GF-D8 (cell line): ENCODE results near the gene MBNL2.

ENCODE experiments used
- DNase-seq: peaks from one replicate; lab custom pipeline; 2025; lab: John Stamatoyannopoulos, UW

Gene MBNL2

DNA sequence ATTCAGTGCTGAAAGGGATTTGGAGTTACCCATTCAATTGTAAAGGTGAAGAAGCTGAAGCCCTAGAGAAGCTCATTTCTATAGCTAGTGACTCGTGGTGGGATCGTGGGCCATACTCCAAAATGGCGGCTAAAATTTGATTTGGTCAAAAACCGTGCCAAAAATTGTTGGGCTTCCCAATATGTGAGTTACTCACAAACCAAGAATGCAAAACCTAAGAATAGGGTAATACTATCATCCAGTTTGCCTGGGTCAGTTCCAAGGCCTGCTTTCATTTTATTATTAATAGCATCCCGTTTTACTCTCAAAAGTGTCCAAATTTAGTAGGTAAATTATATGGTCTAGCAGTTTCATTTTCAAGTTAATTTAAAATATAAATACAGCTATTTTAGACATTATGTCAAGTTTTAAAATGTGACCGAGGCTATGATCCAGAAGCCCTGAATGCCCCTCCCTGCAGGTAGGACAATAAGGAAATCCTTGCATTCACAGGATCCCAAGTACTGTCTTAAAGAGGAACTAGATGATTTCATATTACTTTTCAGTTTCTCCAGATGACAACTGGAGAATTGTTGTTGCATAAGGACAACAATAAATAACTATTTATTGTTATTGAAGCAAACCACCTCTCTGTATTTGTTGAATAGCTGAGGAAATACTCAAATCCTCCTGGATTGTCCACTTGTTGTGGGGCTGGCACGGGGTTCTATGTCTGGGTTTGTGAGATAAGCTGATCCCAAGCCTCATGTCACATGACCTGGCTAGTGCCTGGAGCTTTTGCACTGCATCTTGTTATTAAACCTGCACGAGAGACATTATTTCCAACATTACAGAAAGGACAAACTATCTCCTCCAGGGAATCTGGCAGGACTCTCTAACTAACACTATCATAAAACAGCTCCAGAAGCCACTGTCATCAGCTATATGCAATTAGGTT is 200.3 kb downstream of the MBNL2 start:
- no peak for DNase-seq

DNA sequence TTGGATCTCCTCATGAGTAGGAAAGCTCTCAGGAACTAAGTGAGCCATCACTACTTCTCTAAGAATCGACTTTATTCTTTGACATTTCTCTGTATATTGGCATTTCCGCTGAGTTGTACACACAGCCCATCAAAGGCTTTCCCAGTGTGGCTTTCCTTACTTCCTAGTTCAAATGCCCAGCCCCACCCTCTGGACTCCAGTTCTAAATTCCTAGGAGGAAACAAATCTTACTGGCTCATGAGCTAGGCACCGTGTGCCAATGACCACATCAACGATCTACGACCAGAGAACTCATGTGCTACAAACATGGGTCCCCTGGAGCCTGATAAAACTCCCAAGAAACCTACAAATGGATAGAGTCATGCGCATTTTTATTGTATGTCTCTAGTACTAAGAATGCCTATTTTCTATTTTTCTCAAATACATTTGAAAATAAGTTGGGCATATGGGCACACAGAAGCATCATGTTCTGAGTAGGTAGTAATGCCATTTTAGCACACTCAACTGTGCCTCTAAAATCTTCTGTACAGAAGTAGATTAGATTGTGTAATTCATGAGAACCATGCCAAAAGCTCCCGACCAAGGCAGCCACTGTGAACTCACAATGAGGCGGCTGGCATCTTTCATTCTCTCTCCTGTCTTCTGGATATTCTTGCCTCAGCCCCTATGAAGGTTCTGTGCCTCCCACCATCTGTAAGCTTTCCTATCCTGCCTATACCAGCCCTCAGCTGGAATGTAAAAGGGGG is 201.3 kb downstream of the MBNL2 start:
- no peak for DNase-seq

DNA sequence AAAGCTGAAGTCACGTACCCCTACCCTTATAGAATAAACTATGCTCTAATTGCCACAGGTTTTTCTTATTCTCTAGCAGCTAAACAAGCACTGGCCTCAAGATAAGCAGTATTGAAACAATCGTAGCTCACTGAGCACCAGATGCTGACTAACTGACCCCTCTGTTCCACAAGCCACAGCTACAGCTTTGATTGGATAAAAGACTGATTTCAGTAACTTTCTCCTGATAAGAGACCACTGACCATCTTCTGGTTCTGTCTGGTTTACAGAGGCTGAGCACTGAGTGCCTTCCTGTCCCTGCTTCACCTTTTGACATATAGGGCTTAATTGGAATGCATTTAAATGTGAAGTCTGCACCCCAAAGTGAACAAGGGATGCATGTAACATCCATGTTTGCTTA is 203.5 kb downstream of the MBNL2 start:
- DNase-seq: no peak

DNA sequence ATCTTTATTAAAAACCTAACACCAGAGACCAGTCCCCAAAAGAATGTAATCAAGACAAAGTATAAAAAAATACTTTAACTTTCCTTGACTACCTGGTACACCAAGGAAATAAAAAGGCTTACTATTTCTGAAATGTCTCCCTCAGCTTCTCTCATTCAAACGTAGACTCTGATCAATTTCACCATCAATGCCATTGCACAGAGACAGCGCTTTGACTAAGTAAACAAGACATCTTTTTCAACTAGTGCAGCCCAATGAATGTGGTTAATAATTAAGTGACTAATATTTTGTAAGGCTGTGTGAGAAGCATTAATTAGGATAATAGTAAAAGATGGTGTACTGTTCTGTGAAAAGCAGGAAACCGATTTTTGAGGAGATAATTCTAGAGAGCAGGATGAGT is 204.6 kb downstream of the MBNL2 start:
- no peak for DNase-seq

DNA sequence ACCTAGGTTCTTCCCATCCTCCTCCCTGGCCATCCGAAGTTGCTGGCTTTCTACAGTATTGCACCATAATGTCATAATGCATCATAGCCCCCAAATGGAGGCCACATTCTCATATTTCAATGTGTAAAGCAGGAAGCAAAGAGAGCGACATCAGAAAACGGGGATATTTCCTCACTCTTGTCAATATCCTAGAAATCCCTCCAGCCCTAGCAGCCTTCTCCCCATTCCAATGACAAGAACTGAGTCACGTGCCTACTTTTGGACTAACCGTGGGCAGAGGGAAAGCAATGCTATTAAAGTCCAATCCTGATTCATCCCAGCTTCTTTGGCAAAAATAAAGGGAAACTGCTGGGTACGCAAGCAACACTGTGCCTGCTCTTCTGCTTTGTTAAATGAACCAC is 207.5 kb downstream of the MBNL2 start:
- no peak for DNase-seq

DNA sequence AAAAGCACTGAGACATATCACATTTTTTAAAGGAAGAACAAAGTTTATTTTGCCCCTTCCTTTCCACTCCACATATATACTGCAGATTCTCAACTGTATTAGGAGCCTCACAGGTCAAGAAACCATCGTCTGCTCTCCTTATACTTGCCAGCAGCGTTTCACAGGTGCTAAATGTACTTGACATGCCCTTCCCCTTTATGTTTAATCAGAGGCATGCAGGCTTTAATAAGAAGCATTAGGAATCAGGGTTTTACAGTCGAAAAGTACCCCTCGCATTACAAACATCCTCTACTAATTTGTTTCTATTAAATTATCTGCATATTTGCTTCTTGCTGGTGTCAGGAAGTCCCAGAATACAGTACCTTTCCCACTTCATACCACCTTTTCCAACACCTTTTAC is 208.2 kb downstream of the MBNL2 start:
- DNase-seq: no peak

DNA sequence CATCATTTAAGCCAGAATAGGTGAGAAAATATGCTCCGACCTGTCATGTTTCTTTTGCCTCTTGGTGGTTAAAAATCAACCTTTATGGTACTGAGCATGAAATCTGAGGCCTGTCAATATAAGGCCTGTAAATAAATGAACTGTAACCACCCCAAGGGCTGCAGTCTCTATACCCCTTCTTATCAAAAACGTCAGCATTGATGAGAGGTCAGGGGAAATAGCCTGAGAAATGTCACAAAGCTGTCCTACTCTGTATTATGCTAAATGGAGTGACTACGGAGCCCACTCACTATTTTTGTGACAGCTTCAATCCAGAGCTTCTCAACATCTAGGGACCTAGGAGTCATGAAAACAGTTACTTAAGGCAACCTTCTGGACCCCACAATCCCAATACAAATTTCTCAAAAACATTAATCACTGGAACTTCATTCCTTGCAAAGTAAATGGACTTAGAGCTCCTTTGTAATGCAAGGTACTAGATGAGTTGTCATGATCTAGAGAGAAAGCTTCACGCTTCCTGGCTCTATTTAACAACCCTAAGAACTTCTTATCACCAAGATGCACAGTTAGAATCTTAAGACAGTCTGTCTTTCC is 209.1 kb downstream of the MBNL2 start:
- no peak for DNase-seq

DNA sequence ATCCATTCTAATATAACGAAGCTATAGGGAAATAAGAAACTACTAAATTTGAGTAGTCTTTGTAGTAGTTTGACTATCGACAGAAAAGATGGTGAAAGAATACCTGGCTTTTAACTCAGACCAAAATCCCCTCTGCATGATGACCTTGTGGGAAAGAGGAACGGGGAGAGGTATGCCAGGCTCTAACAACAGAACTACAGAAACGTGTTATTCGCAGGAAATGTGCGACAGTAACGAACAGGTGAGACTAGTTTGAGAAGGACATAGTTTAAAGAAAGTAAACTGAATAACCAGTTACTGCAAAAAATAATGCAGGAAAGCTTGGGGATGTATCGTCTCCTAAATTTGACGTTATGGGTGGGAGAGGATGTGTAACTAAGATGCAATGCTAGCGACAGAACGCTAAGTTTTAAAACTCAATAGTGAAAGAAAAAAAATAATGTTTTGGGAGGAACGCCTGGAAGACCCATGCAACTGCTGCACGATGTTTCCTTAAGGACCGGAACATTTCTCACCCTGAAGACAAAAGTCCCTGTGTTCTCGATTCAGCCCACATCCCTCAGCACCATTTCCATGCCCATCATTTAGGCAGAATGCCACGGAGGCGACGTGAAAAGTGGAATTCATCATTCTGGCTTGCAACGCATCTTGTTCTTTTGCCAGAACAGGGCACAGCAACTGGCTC is 210.2 kb downstream of the MBNL2 start:
- DNase-seq: no peak

DNA sequence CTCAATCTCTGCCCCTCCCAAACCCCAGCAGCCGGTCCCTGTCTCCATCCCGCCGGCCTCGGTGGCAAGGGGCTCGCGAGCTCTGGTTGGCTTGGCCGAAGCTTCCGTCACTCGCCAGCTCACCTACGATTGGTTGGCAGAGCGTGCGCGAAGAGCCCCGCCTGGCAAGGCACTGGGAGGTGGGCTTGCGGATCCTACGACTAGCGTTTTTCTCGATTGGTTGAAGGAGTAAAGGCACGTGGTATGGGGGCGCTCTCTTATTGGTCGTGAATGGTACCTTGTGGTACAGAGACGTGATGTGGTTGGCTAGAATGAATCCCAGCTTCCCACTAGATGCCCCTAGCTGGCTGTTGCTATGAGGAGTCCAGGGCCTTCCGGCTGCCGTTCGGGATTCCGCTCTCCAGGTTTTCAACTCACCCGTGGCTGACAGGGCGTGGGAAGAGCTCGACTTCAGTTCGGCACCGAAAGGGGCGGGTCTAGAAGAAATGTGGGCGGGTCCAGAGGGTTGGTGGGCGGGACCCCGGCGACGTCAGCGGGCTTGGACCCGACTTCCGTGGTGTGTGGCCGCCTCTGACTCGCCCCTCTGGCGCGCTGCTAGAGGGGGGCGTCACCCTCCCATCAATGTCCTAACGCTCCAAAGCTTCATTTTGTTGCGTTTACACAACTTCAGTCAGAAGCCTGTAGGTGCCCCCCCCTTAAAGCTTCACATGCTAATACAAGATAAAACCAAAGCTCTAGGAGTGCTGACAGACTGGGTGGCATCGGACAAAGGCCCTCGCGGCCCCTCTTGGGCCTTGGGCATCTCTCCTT is 211.0 kb downstream of the MBNL2 start:
- DNase-seq: peak; percentile 100

DNA sequence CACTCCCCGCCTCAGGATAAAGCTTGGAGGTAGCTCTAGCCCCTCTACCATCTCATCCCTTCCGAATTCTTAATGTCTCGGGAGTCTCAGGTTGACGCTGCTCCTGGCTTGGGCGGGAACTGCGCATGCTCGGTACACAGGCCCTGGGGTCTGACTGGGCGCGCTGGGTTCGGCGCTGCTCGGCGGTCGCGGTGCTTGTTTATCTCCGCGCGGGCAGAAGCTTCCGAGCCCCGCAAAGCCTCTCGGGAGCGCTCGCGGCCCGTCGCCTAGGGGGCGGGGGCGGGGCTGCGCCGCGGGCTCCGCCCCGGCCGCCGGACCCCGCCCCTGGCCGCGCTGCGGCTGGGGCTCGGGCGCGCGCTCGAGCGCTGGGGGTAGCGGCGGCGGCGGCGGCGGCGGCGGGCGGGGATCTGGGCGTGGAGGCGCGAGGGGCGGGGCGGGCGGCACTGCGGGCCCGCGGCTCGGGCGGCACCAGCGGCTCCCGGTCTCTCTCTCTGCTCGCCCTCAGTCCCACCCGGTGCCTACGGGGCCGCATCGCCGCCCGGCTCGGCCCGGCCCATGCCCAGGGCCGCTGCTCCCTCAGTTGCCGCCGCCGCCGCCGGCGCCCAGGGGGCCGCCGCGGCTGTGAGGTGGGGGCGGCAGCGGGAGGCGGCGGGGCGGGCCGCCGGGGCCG is 211.7 kb downstream of the MBNL2 start, which contains the start of gene RAP2A:
Gene RAP2A (plus strand): TSS at position 443 of the 670 bp plus-strand sequence. CDS start 302 bp downstream, outside the sequence.
- DNase-seq: peak; percentile 80

DNA sequence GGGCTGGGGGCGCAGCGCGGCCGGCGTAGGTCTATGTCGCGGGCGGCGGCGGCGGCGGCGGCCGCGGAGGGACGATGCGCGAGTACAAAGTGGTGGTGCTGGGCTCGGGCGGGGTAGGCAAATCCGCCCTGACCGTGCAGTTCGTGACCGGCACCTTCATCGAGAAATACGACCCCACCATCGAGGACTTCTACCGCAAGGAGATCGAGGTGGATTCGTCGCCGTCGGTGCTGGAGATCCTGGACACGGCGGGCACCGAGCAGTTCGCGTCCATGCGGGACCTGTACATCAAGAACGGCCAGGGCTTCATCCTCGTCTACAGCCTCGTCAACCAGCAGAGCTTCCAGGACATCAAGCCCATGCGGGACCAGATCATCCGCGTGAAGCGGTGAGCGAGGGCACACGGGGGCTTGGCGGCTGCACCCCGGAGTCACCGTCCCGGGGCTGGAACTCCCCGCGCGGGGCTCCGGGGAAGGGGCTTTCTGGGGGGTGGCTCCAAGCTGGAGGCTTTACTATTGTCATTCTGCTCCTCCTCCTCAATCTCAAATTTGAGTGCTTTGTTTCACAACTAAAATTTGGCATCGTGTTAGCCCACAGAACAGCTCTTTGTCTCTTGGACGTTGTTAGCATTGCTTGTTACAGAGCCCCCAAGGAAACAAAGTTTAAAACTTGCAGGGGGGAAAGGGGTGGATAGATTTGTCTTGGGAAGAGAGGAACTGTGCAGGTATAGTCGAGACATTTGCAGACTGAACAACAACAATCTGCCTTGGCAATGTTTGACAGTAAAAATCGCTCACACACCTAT is 212.5 kb downstream of the MBNL2 start:
- DNase-seq: no peak

DNA sequence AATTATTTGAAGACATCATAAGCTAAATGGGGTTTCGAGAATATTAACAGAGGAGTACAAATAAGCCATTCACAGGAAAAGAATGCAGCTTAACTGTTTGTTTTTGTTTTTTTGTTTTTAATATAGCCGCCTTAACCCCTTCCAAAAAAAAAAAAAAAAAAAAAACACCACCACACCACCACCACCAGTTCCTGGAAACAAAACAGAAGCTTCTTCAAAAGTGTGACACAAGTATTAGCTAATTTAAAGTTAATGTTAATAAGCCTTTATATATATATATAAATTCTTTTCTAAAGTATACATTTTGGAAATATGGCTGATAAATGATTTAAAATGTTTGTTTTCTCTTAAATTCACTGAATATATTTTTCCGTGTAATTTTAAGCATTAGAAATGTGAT is 213.2 kb downstream of the MBNL2 start:
- DNase-seq: no peak

DNA sequence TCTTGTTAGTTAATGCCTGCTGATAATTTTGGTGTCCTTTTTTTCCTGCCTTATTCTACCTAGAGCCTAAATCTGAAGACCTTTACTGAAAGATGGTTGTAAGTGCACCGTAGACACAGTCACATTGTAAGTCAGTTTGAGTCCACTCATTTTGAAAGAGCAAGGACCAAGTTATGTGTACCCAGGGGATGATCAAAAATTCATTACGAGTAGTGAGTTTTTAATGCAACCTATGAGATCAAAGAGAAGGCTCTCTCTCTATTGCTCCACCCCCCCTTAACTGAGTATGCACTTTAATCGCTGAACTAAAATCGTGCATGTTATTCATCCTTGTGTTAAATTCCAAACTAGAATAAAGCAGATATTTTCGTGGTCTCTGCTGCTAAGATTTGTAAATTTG is 213.7 kb downstream of the MBNL2 start:
- no peak for DNase-seq

DNA sequence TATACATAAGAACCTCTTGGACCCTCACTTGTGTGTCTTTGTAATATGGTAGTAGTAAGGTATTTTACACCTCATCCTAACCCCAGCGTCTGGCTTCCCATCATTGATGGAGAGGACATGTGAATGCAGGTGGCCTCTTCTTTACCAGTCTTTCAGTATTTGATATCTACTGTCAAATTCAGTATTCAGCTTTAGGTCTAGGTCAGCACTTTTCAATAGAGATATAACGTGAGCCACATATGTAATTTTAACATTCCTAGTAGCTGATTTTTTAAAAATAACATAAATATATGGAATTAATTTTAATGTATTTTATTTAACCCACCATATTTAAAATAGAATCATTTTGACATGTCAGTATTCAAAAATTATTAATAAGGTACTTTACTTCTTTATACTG is 214.7 kb downstream of the MBNL2 start:
- DNase-seq: no peak

DNA sequence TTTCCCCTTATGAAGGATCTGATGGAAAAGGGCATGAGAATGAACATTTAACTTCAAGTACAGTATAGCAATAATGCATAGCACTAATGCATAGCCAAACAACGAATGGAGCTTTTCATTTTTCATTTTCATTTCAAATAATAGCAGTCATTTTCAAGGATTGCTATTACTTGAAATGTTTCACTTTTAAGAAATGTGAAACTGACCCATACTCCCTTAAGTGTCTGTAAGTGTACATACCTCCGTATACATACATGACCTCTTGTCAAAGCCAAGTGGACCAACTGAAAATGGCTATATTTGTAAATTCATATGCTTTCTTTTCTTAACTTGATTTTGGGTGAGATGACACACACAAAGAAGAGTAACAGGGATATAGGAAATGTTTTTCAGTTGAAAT is 215.6 kb downstream of the MBNL2 start:
- DNase-seq: no peak

DNA sequence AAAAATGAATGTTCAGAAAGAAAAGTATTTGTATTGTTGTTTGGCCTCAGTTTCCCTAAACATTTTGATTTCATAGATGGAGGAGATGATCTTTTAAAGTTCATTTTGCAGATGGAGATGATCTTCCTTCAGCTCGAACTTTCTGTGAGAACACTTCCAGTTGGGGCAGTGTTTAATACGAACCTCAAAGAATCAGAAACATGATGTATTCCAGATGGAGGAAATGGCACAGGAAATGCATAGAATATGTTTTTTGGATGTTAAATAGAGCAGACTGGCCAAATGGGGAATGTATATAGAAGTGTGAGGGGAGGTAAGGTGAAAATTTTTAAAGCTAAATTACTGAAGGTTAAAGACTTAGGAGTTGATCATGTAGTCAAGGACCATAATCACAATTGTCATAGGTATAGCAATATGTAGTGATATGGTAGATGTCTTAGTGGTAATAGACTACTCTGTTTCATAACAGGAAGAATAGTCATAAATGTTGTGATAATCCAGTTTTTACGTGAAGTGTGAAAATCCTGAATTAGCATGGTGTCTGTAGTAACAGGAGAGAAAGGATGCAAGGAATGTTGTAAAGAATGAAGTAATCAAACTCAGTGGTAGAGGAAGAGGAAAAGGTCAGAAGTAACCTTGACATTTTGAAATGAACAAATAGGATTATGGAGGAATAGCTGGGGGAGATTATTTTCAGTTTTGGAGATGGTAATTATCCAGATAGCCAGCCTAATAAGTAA is 216.9 kb downstream of the MBNL2 start:
- DNase-seq: no peak

DNA sequence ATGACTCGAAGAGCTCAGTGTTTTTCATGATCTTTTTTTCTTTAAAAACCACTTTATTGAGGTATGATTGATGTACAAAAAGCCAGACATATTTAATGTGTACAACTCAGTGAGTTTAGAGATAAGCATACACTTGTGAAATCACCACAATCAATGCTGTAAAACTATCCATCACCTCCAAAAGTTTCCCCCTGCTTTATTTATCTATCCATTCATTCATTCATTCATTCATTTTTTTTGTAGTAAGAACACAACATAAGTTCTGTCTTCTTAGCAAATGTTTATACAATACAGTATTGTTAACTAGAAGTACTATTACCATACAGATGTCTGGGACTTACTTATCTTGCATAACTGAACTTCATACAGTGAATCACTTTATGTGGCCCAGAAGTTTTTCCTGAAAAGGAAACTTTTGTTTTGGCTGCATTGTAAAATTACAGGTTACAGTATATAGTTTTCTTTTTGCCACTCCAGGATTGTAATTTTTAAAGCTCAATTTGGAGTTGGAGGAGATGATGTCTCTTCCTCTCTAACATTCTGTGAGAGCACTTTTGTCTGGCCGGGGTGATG is 218.6 kb downstream of the MBNL2 start:
- DNase-seq: no peak

DNA sequence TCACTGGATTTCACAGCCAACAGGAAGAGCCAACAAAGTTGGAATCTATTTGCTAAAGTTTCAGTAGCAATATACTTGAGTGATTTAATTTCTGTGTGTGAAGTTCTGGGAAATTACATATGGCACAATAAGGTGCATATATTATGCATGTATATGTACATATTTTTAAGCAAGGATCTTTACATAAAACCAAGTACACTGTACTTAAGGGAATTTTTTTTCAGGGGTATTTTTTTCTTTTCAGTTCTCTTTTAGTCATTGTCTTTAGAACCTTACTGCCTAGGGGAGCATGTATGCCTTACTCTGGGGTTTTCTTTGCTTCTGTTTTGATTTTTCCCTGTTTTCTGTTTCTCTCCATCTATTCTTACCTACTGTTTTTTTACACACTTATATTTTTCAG is 219.2 kb downstream of the MBNL2 start:
- DNase-seq: no peak
